Pons (tissue), 1 donor: ENCODE data around the gene LIPE.

Experiments used
- DNase-seq: peaks from one replicate; pipeline ENCODE4 v3.0.0-alpha.2; 2016; ENCODE audit warnings: low spot score

Gene LIPE

GRCh38 chr19:42412661-42413076, 14.5 kb downstream of the LIPE start:
- DNase-seq = peak; percentile 95

DNA sequence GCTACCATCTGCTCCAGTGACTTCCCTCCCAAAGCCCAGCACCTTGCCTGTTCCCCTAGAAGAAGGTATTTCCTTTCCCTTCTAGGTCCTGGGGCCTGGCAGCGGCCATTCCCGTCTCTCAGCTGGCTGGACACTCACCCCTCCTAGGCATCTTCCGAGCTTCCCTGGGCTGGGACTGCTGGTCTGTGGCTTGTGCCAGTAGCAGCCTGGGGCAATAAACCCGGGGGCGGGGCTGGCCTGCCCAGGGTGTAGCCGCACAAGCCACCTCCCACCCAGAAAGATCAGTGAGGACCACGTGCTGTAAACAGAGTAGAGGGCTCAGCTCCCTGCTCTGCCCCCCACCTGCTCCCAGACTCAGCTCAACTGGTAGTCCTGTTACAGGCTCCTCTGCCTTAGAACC, 15.0 kb downstream of the LIPE start:
- DNase-seq = peak; percentile 92

GRCh38 chr19:42411581-42412178, 15.5 kb downstream of the LIPE start:
- DNase-seq = no peak

DNA sequence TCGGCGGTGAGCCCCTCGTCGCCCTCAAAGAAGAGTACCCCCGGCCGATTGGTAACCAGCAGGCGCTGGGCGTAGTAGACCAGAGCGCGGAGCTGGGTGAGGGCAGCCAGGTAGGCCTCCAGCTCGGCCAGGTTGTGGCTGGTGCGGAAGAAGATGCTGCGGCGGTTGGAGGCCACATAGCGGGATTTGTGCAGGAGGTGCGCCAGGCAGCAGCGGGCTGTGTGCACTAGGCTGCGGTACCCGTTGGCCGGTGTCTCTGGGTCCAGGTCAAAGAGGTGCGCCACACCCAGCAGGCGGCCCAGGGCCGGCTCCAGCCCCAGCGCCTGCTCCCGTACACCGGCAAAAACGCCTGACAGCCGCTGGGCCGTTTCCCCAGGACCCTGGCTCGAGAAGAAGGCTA, 16.8 kb downstream of the LIPE start:
- DNase-seq = no peak

DNA sequence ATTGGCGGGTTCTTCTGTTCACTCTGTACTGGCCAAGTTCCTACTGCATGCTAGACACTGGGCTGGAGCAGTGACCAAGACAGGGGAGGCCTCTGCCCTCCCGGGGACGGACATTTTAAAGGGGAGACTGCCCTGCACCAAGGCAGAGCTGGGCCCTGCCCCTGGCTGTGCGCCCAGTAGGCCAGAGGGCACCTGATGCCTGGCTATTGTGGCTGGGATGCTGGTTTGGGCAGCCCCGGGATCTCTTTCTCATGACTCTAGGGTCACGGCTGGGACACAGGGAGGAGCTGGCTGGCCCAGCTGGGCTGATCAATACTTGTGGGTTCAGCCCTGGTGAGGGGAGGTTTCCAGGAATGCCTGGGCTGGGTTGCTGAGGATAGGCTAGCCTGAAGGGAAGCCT, 17.7 kb downstream of the LIPE start:
- DNase-seq = no peak

- no peak for DNase-seq
Measured at GRCh38 chr19:42407816-42408175, 19.4 kb downstream of the LIPE start.

DNA sequence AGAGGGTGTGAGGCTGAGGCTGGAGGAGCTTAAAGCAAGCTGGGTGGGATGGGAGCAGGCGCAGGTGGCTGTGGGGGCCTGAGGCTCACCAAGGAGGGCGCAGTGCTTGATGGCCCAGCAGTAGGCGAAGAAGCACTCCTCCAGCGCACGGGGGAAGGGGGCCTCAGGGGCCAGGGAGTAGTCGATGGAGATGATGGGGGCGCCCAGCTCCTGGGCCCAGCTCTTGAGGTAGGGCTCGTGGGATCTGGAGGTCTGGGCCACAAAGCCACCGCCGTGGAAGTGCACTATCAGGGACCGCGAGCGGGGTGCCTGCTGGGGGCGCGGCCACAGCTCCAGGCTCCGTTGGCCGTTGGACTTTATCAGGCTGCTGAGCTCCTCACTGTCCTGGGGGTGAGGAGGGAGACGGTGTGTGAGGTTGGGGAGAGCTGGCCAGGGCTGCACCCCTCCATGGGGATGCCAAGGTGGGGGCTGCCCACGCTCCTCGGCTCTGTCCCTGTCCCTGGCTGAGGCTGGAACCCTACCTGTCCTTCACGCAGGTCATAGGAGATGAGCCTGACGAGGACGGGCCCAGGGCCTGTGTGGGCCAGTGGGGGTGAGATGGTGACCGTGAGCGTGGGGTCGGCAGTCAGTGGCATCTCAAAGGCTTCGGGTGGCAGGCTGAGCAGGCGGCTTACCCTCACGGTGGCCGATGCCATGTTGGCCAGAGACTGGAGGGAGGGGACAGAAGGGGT, 19.9 kb downstream of the LIPE start:
- no peak for DNase-seq

DNA sequence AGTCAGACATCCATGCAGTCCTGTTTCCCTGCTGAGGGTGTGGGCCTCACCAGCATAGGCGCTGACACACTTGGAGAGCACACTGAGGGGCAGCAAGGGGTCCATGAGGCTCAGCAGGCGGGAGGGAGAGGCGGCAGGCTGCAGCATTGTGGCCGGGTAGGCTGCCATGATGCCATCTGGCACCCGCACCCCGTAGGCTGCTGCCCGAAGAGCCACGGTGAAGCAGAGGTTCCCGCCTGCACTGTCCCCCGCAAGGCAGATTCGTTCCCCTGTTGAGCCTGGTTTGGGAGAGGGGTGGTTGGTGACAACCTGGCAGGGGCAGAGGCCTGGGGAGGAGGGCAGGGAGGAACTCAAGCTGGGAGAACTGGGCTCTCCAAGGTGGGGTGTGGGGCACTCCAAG, 21.1 kb downstream of the LIPE start:
- no peak for DNase-seq

DNA sequence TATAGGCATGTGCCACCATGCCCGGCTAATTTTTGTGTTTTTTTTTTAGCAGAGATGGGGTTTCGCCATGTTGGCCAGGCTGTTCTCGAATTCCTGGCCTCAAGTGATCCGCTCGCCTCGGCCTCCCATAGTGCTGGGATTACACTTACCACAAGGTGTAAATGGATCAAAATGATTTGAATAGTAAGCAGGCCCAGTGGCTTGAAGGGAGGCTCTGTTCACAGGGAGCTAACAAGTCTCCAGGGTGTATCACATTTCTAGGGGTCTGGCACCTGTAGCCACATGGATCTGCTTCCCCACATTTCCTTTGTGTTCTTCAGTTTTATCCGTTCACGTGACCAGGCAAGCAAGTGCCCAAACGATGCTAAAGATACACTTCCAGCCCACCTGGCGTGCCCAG, 23.6 kb downstream of the LIPE start:
- DNase-seq = no peak

GRCh38 chr19:42402376-42403116, 24.6 kb downstream of the LIPE start:
- no peak for DNase-seq

DNA sequence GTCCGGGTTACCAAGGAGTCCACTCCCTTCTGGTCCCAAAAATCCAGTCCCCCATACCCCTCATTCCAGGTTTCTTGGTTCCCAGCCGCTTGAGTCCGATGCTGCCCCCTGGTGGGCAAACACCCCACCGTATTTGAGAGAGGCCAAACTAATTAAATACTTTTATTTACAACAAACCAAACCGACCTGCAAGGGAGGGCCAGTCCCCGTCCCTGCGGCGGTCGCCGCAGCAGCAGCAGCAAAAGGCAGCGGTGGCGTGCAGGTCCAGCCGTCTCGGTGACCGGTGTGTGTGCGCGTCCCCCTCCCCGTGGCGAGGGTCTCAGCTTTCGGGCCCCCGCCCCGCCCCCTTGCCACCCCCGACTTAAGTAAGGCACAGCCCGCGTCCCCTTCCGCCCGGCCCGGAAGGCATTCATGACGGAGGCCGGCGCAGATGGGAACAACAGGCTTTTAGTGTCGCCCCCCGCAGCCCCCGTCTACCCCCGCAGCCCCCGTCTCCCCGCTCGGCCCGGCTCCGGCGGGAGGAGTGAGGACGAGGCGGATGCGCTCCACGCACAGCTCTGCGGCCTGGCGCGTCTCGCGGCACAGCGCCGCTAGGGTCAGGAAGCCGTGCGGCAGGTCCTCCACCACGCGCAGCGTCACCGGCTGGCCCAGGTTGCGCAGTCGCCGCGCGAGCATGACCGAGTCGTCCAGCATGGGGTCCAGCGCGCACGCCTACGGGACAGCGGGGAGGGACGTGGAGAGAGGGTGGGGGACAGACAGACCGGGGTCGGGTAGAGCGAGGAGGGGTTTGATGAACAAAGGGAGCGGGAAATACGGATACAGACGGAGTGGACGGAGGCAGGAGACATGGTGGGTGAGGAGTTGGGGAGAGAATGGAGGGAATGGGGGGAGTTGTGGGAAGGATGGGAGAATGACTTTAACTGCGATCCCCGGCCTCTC, 25.6 kb downstream of the LIPE start:
- peak; percentile 76 for DNase-seq

DNA sequence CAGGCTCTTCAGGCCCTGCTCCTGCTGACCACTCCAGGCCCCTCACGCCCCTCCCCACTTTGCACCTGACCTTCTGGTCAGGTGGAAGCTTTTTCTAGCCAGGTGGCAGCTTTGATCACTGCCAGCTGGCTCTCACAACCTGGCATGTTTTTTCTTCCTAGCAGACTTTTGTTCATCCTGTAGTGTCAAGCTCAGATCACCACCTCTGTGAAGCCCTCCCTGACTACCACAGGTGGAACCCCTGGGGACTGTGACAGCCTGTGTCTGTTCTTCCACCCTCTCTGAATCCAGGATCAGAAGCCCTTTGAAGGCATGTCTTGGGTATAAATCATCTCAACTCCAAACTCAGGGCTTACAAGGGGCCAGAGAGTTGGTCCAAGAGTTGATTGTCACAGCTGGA, 26.8 kb downstream of the LIPE start:
- no peak for DNase-seq

GRCh38 chr19:42397263-42398166, 29.7 kb downstream of the LIPE start:
- DNase-seq = no peak

GRCh38 chr19:42396381-42397262, 30.6 kb downstream of the LIPE start:
- DNase-seq = peak; percentile 98

- no peak for DNase-seq
Measured at GRCh38 chr19:42394751-42395150, 32.4 kb downstream of the LIPE start.

DNA sequence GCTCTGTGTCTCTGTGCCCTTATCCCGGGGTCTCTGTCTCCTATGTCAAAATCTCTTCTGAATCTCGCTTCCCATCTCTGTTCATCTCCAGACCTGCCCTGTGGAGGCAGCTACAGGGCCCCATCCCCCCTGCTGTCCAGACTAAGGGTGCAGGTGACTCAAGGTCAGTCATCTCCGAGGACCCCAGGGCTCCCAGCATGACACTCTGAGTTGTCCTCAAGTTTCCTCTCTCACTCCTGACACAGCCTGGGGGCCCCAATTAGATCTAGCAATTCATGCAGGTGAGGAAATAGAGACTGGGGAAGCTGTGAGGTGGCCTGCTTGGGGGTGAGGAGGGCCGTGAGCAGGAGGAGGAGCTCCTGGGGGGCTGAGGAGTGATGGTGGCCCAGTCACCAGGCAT, 35.0 kb downstream of the LIPE start:
- no peak for DNase-seq

DNA sequence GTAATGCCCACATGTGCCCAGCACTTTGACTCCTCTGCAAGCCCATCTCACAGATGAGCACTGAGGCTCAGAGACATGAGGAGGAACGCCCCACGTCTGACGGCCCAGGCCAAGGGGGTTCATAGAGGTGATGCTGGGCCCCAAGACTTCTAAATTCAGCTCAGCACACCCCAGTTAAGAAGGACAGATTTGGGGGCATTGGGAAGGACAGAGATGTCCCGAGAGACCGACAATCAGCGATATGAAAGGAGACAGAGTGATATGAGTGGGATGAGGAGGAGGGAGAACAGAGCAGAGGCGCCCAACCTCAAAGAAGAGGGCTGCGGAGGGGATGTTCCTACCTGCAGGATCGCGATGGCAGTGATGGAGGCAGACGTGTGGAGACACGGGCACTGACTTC, 37.3 kb downstream of the LIPE start, which contains the start of gene CNFN:
Gene CNFN, minus strand, starts transcription at position 399 of the 400 bp plus-strand sequence. CDS start 1,260 bp downstream, outside the sequence.
- DNase-seq = no peak

GRCh38 chr19:42388851-42389489, 38.2 kb downstream of the LIPE start:
- DNase-seq = no peak

GRCh38 chr19:42386974-42387707, 40.0 kb downstream of the LIPE start:
- DNase-seq = peak; percentile 49
